Muscle layer of duodenum (tissue), 2 donors: ENCODE measurements around the gene CCDC87.
A peak's percentile ranks its signal among the peaks of the same experiment; 100 is the strongest.

Source experiments
- H3K27ac ChIP-seq: one replicate; pipeline ENCODE4 v1.7.0; 2013; ENCODE audit warnings: mild to moderate bottlenecking, low read length
- H3K27me3 ChIP-seq: one replicate; pipeline ENCODE4 v1.7.0; 2013; ENCODE audit warnings: low read depth, mild to moderate bottlenecking, control low read depth, low read length
- H3K36me3 ChIP-seq, 2 donors: one replicate each; pipeline ENCODE4 v1.7.0; 2013; ENCODE audit warnings: low read length in 2 of 2, control low read depth in 1 of 2, mild to moderate bottlenecking in 1 of 2; ENCODE audit not compliant: insufficient read depth in 2 of 2, control insufficient read depth in 1 of 2
- H3K4me1 ChIP-seq, 2 donors: one replicate each; pipeline ENCODE4 v1.7.0; 2013; ENCODE audit warnings: low read length in 2 of 2, mild to moderate bottlenecking in 2 of 2, control low read depth in 1 of 2, moderate library complexity in 1 of 2; ENCODE audit not compliant: insufficient read depth in 2 of 2, control insufficient read depth in 1 of 2
- H3K4me3 ChIP-seq, 2 donors: one replicate each; pipeline ENCODE4 v1.7.0; 2013; ENCODE audit warnings: low read length in 2 of 2, low read depth in 1 of 2, mild to moderate bottlenecking in 1 of 2
- H3K9me3 ChIP-seq, 2 donors: one replicate each; pipeline ENCODE4 v1.7.0; 2013; ENCODE audit warnings: low read length in 2 of 2, control low read depth in 1 of 2, mild to moderate bottlenecking in 1 of 2; ENCODE audit not compliant: control insufficient read depth in 1 of 2
- donor health status: healthy.

Gene CCDC87

DNA sequence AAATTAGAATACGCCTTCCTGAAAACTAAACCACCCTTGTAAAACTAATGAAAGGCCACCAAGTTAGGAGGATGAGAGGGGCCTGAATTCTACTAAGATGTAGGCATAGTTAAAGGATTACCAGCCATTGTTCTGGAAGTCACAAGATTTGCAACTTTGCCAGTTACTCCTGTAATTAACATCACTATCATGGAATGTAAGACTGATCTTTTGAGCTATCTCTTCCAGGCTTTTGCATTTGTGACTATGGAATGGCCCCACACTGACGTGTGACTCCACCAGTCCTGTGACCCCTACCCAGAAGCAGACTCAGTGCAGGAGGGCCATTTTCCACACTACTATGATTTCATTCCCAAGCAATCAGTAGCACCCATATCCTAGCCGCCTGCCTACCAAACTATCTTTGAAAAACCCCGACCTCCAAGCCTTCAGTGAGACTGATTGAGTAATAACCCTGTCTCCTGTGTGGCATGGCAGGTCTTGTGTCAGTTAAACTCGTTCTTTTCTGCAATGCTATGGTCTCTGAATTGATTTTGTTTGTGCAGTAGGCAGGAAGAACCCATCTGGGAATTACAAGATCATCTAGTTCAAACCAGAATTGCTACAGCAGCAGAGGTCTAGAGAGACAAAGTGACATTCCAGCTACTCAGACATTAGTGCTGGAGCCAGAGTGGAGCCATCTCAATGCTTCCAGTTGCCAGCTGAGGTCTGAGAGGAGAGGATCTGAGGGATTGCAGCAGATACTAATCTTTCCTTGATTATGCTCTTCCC is 22.6 kb downstream of the CCDC87 start:
- Histone ChIP-seq H3K36me3 (peaks cover 0 to 9% of the 10 kb centered on the region in 2 donors), H3K27me3 (no peaks in the 10 kb centered on the region), H3K27ac (no peak overlapping the region), H3K4me1 (peaks cover 0 to 6% of the 10 kb centered on the region in 2 donors), H3K4me3 (no peak overlapping the region), H3K9me3 (no peaks in the 10 kb centered on the region)

DNA sequence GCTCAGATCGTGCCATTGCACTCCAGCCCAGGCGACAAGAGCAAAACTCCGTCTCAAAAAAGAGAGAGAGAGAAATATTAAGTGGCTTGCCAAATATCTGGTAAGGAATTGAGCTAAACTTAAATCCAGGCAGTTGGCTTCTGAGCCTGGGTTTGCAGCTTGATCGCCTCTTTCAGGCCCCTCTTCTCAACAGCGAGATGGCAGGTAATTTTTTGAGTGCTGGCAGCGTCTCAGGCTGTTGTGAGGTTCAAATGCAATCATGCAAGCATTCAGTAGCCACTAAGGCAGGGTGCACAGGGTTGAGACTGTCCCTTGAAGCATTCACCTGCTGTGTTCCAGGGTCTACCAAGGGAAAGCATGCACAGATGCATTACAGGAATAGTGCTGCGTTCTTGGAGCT is 23.8 kb downstream of the CCDC87 start:
- Histone ChIP-seq H3K9me3 (no peaks in the 10 kb centered on the region), H3K27ac (no peak overlapping the region), H3K36me3 (peaks cover 0 to 20% of the 10 kb centered on the region in 2 donors), H3K4me3 (no peak overlapping the region), H3K27me3 (no peaks in the 10 kb centered on the region), H3K4me1 (peaks cover 0 to 6% of the 10 kb centered on the region in 2 donors)

DNA sequence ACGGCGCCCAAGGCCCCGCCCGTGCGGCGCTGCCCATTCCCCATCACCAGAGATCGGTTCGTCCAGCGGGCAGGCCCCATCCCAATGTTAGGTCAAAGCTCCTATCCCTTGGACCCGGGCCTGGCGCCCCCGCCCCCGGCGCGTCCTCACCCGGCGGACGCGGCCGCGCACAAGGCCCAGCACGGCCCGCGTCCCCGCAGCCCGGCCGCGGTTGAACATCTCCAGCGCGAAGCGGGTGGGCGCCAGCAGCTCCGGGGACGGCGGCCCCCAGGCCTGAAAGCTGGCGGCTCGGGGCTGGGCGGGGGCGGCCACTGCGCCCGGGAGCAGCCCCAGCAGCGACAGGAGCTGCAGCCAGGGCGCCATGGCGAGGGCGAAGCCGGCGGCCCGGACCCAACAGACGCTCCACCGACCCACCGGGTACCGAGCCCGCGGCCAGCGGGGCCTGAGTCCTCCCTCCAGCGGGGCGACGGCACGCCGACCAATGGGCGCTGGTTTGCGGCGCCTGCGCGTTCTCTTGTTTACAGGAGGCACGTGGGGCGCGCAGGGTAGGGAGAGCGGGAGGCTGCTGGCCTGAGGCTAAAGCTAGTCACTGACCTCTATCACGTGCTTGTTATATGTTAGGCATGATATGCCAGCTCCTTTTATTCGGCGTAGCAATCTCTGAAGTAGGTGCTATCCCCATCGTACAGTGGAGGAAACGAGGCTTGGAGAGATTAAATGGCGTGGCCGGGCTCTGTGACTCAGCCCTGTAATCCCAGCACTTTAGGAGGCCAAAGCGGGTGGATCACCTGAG is 24.5 kb downstream of the CCDC87 start, which contains the start of gene CTSF:
Gene CTSF (minus strand): TSS at position 483 of the 793 bp plus-strand sequence. CDS start 120 bp downstream, at position 363.
- no peaks in the 10 kb centered on the region for H3K27me3 ChIP-seq
- no peak within 1 kb of the TSS for H3K27ac ChIP-seq
- peaks cover 0 to 26% of the 10 kb centered on the region in 2 donors for H3K36me3 ChIP-seq
- peak within 1 kb of the TSS; percentile 46 to 75 for H3K4me3 ChIP-seq
- no peaks in the 10 kb centered on the region for H3K9me3 ChIP-seq
- peaks cover 0 to 6% of the 10 kb centered on the region in 2 donors for H3K4me1 ChIP-seq

DNA sequence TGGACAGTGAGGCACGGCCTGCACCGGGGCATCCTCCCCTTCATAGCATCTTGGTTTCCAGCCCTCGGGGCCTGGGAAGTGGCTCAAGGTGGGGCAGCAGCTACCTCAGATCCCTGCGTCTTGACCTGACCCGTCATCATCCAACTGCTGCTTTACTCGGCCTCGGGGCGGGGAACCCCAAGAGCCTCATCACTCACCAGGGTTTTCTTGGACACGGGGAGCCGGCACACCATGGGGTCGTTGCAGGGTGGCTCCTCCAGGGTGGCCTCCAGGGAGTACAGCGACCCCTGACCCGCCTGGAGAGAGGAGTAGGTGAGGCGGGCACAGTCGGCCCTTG is 25.1 kb downstream of the CCDC87 start:
- H3K27me3 ChIP-seq: no peaks in the 10 kb centered on the region
- no peaks in the 10 kb centered on the region for H3K9me3 ChIP-seq
- H3K4me3 ChIP-seq: peak overlapping the region in 1 of 2 donors; percentile 75
- H3K4me1 ChIP-seq: peaks cover 0 to 6% of the 10 kb centered on the region in 2 donors
- peaks cover 0 to 27% of the 10 kb centered on the region in 2 donors for H3K36me3 ChIP-seq
- H3K27ac ChIP-seq: no peak overlapping the region

DNA sequence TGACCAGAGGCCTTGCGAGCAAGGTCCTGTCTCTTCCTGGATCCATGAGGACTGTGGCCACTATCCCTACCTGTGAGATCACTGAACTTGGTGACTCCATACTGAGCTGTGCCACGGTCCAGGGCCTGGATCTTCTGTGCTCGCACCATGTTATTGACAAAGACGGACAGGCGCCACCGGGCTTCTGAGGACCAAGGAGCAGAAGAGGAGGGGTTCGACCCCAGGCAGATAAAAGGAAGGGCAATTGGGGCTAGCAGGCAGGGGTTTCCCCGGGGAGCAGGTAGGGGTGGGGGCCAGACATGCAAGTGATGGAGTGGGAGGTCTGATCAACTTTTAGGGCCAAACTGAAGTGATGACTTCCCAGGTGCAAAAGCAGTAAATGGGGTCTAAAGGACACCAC is 26.6 kb downstream of the CCDC87 start:
- H3K9me3 ChIP-seq: no peaks in the 10 kb centered on the region
- no peak overlapping the region for H3K4me3 ChIP-seq
- peaks cover 4 to 27% of the 10 kb centered on the region in 2 donors for H3K36me3 ChIP-seq
- H3K27ac ChIP-seq: no peak overlapping the region
- H3K4me1 ChIP-seq: peaks cover 0 to 6% of the 10 kb centered on the region in 2 donors
- no peaks in the 10 kb centered on the region for H3K27me3 ChIP-seq

DNA sequence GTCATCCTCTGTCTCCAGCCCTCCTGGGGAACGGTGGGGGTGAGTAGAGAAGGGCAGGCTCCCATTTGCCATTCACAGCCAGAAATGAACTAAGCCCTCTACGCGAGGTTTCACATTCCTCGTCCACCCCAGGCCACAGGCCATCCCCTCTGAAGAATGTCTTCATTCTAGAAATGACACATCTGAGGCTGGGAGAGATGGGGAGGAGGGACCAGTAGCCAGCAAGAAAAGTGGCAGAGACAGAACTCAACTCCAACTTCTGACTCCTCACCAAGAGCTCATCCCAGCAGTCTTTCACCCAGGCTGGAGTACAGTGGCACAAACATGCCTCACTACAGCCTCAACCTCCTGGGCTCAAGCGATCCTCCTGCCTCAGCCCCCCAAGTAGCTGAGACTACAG is 27.9 kb downstream of the CCDC87 start:
- Histone ChIP-seq H3K4me1 (peaks cover 0 to 6% of the 10 kb centered on the region in 2 donors), H3K36me3 (peaks cover 4 to 27% of the 10 kb centered on the region in 2 donors), H3K27me3 (no peaks in the 10 kb centered on the region), H3K4me3 (no peak overlapping the region), H3K9me3 (no peaks in the 10 kb centered on the region), H3K27ac (no peak overlapping the region)

DNA sequence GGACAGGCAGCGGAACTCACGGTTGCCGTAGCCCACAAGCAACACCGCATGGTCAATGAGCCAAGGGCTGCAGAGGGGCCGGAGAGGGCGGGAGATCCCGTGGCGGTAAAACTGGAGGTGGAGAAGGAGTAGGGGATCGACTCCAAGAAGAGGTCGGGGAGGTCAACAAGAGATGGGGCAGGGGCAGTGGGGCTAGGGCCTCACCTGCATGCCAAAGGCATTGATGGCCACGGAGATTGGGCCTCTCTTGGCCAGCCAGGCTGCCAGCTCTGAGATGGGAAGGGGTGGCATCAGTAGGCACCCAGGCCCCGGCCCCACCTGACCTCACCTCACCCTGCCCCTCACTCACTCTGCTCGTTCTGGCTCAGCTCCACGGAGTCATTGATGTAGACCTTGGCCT is 28.3 kb downstream of the CCDC87 start:
- H3K4me3 ChIP-seq: no peak overlapping the region
- H3K4me1 ChIP-seq: peaks cover 0 to 6% of the 10 kb centered on the region in 2 donors
- no peaks in the 10 kb centered on the region for H3K27me3 ChIP-seq
- H3K36me3 ChIP-seq: peaks cover 4 to 27% of the 10 kb centered on the region in 2 donors
- no peaks in the 10 kb centered on the region for H3K9me3 ChIP-seq
- no peak overlapping the region for H3K27ac ChIP-seq

DNA sequence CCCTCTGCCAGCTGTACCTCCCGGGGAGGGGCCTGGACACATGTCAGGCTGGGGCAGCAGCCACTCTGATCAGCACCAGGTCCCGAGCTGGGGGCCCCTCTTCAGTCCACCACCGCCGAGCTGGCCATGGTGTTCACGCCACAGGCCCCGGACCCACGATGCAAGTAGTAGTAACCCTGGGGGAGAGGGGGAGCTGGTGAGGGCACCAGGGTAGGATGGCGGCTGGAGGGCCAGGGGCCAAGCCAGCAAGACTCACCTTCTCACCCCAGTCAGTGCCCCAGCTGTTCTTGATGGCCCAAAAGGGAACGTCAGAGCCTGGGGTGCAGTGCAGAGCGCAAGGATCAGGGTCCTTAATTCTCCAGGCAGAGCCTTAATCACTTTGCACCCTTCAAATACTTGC is 29.0 kb downstream of the CCDC87 start:
- H3K4me1 ChIP-seq: peaks cover 0 to 12% of the 10 kb centered on the region in 2 donors
- no peak overlapping the region for H3K4me3 ChIP-seq
- H3K36me3 ChIP-seq: peaks cover 4 to 27% of the 10 kb centered on the region in 2 donors
- H3K27ac ChIP-seq: no peak overlapping the region
- H3K27me3 ChIP-seq: no peaks in the 10 kb centered on the region
- no peaks in the 10 kb centered on the region for H3K9me3 ChIP-seq

DNA sequence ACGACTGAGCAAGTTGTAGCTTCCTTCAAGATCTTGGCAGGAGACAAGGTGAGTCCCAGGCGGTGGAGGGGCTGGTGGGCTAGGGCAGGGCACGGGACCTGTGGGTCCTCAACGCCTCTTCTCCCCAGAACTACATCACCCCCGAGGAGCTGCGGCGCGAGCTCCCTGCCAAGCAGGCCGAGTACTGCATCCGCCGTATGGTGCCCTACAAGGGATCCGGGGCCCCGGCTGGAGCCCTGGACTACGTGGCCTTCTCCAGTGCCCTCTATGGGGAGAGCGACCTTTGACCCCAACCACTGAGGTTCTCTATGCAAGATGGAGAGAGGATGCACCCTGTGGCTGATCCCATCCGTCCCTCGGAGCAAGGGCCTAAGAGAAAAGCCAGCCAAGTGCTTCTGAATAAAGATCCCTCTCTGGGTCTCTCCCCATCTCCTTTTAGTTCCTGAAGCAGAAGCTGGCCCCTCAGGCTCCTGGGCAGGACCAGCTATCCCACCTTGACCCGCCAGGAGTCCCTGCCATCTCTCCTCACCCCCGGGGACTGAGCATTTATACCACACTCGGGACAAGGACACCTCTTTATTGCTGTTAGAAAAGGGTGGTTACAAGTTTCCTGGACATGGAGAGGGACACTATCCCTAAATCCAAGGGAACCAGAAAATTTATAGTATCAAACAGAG is 29.8 kb downstream of the CCDC87 start:
- no peak overlapping the region for H3K27ac ChIP-seq
- no peaks in the 10 kb centered on the region for H3K27me3 ChIP-seq
- peaks cover 0 to 14% of the 10 kb centered on the region in 2 donors for H3K4me1 ChIP-seq
- no peak overlapping the region for H3K4me3 ChIP-seq
- H3K9me3 ChIP-seq: no peaks in the 10 kb centered on the region
- H3K36me3 ChIP-seq: peaks cover 4 to 27% of the 10 kb centered on the region in 2 donors

DNA sequence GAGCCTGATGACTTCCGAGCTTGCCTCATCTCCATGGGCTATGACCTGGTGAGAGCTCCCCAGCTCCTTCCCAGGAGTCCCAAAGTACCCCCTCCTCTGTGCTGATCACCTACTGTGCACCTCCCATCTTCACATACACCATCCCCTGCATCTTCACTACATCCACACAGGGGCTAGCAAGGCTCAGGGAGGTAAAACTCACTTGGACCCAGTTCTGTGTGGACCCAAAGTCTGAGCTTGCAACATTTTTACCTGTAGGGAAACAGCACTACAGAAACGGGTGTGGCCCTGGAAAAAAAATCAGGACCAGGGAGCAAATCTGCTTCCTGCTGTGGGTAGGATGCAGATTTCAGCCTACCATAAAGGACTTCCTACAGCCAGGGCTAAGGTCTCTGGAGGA is 30.6 kb downstream of the CCDC87 start:
- H3K4me1 ChIP-seq: peaks cover 0 to 9% of the 10 kb centered on the region in 2 donors
- peaks cover 4 to 27% of the 10 kb centered on the region in 2 donors for H3K36me3 ChIP-seq
- no peak overlapping the region for H3K27ac ChIP-seq
- H3K9me3 ChIP-seq: no peaks in the 10 kb centered on the region
- no peak overlapping the region for H3K4me3 ChIP-seq
- no peaks in the 10 kb centered on the region for H3K27me3 ChIP-seq

DNA sequence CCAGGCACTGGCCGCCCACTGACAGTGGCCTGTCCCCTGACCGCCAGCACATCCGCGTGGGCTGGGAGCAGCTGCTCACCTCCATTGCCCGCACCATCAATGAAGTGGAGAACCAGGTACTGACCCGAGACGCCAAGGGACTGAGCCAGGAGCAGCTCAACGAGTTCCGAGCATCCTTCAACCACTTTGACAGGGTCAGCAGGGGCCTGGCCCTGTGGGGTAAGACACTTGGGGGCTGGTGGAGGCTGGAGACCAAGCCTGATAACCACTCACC is 31.0 kb downstream of the CCDC87 start:
- no peak overlapping the region for H3K4me3 ChIP-seq
- no peaks in the 10 kb centered on the region for H3K9me3 ChIP-seq
- H3K27me3 ChIP-seq: no peaks in the 10 kb centered on the region
- H3K4me1 ChIP-seq: peaks cover 0 to 9% of the 10 kb centered on the region in 2 donors
- H3K36me3 ChIP-seq: peaks cover 4 to 27% of the 10 kb centered on the region in 2 donors
- no peak overlapping the region for H3K27ac ChIP-seq
